GM23338 (cell line): Measurements from ENCODE around the gene NEB. TPM values are rescaled to one million over a fixed set of nuclear protein-coding genes. Genes with fewer than 3 reads are reported as not detected.

Experiments used
- ATAC-seq: fragments of 200-7000 bp; cut with Tn5 transposase; 3 replicates; pipeline ENCODE4 v1.9.1; 2020
- DNase-seq: peaks from one replicate; pipeline ENCODE4 v3.0.0-alpha.2; 2015; ENCODE audit warnings: low spot score
- H2AFZ ChIP-seq: fragments of 200-600 bp; sonication (generic); 2 replicates; pipeline ENCODE4 v1.8.0; 2016; ENCODE audit warnings: antibody characterized with exemption, mild to moderate bottlenecking, moderate library complexity
- H3F3A ChIP-seq: fragments of 200-600 bp; sonication (generic); replicated peaks from 2 replicates; pipeline ENCODE4 v1.8.0; 2017; ENCODE audit warnings: antibody characterized with exemption, mixed run types, low read depth
- H3K27ac ChIP-seq: fragments of 200-600 bp; sonication (generic); 2 replicates; pipeline ENCODE4 v1.6.1; 2016; ENCODE audit warnings: low read depth
- H3K27me3 ChIP-seq: fragments of 200-600 bp; sonication (generic); 2 replicates; pipeline ENCODE4 v1.8.0; 2016; ENCODE audit warnings: mild to moderate bottlenecking, mixed run types, moderate library complexity; ENCODE audit not compliant: insufficient read depth
- H3K36me3 ChIP-seq: fragments of 200-600 bp; sonication (generic); 2 replicates; pipeline ENCODE4 v1.8.0; 2016; ENCODE audit warnings: mild to moderate bottlenecking; ENCODE audit not compliant: insufficient read depth
- H3K4me1 ChIP-seq: fragments of 200-600 bp; sonication (generic); 2 replicates; pipeline ENCODE4 v1.8.0; 2016; ENCODE audit warnings: mild to moderate bottlenecking, moderate library complexity; ENCODE audit not compliant: insufficient read depth
- H3K4me2 ChIP-seq: fragments of 200-600 bp; sonication (generic); 2 replicates; pipeline ENCODE4 v1.7.1; 2017; ENCODE audit warnings: mixed run types
- H3K4me3 ChIP-seq: fragments of 200-600 bp; sonication (generic); 2 replicates; pipeline ENCODE4 v1.6.1; 2016; ENCODE audit warnings: mixed run types
- H3K79me2 ChIP-seq: fragments of 200-600 bp; sonication (generic); replicated peaks from 2 replicates; pipeline ENCODE4 v1.8.0; 2017; ENCODE audit warnings: mild to moderate bottlenecking; ENCODE audit not compliant: insufficient read depth
- H3K9me2 ChIP-seq: fragments of 200-600 bp; sonication (generic); 2 replicates; pipeline ENCODE4 v1.8.0; 2017; ENCODE audit not compliant: insufficient read depth
- H4K20me1 ChIP-seq: fragments of 200-600 bp; sonication (generic); replicated peaks from 2 replicates; pipeline ENCODE4 v1.8.0; 2017; ENCODE audit warnings: mild to moderate bottlenecking; ENCODE audit not compliant: insufficient read depth
- H3K27ac Mint-ChIP-seq: 2 replicates; pipeline ENCODE4 v1.8.0; 2020; ENCODE audit warnings: inconsistent platforms, mild to moderate bottlenecking, moderate library complexity, mixed read lengths
- H3K27me3 Mint-ChIP-seq: 3 replicates; pipeline ENCODE4 v1.8.0; 2022; ENCODE audit warnings: low read depth, mild to moderate bottlenecking, moderate library complexity, mixed read lengths, inconsistent platforms; ENCODE audit not compliant: insufficient read depth, poor library complexity
- H3K36me3 Mint-ChIP-seq: 3 replicates; pipeline ENCODE4 v1.8.0; 2021; ENCODE audit warnings: low read depth, mild to moderate bottlenecking, inconsistent platforms, moderate library complexity, mixed read lengths
- H3K4me1 Mint-ChIP-seq: 3 replicates; pipeline ENCODE4 v1.8.0; 2020; ENCODE audit warnings: mild to moderate bottlenecking, inconsistent platforms, mixed read lengths
- H3K4me3 Mint-ChIP-seq: 3 replicates; pipeline ENCODE4 v1.8.0; 2021; ENCODE audit warnings: moderate library complexity, mild to moderate bottlenecking, inconsistent platforms, mixed read lengths
- H3K9me3 Mint-ChIP-seq: 3 replicates; pipeline ENCODE4 v1.8.0; 2020; ENCODE audit warnings: moderate library complexity, mild to moderate bottlenecking, inconsistent platforms, mixed read lengths
- CREB1 ChIP-seq: fragments of 250-450 bp; sonication (Bioruptor Pico); IDR thresholded peaks from 2 replicates; pipeline ENCODE4 v1.5.0; 2020; ENCODE audit warnings: low read depth, mild to moderate bottlenecking, moderate library complexity
- CTCF ChIP-seq, 2 experiments: fragments of 200-600 bp in 1 of 2; sonication (generic) in 1 of 2; conservative IDR thresholded peaks; 2 replicates each; pipeline versions ENCODE4 v1.5.1 to v1.6.1; 2016 to 2017; ENCODE audit warnings: antibody characterized with exemption in 2 of 2, low read depth in 2 of 2, mild to moderate bottlenecking in 2 of 2, moderate library complexity in 1 of 2
- ETS1 ChIP-seq: IDR thresholded peaks from 2 replicates; pipeline ENCODE4 v1.6.1; 2016; ENCODE audit warnings: antibody characterized with exemption
- EZH2phosphoT487 ChIP-seq: fragments of 200-600 bp; sonication (generic); IDR thresholded peaks from one replicate; pipeline ENCODE4 v1.8.1; 2018; ENCODE audit warnings: antibody characterized with exemption; ENCODE audit not compliant: unreplicated experiment
- JUNB ChIP-seq: IDR thresholded peaks from one replicate; pipeline ENCODE4 v1.6.1; 2016; ENCODE audit warnings: antibody characterized with exemption; ENCODE audit not compliant: unreplicated experiment
- POLR2AphosphoS5 ChIP-seq: IDR thresholded peaks from 2 replicates; pipeline ENCODE4 v1.6.1; 2016; ENCODE audit warnings: antibody characterized with exemption, low read depth
- REST ChIP-seq: IDR thresholded peaks from one replicate; pipeline ENCODE4 v1.6.1; 2018; ENCODE audit warnings: antibody characterized with exemption; ENCODE audit not compliant: unreplicated experiment
- STAT1 ChIP-seq: IDR thresholded peaks from one replicate; pipeline ENCODE4 v1.6.1; 2016; ENCODE audit warnings: antibody characterized with exemption; ENCODE audit not compliant: unreplicated experiment
- polyA plus RNA-seq: library from polyadenylated mRNA; unstranded; fragments of >200 nt; fragmentation: Nextera tagmentation; extraction: Ambion mirVana; gene quantifications from 2 replicates; pipeline ENCODE4 v1.2.1, GENCODE V29; 2016
- total RNA-seq: library from RNA; depleted of rRNA; stranded (reverse); fragments of >200 nt; shearing (Covaris generic); gene quantifications from 2 replicates; pipeline ENCODE4 v1.2.3, GENCODE V29; 2014

NEB gene
- total and polyA plus RNA-seq, 2 experiments from 2014 or later, result 6.2 to 13.7 TPM

- TF ChIP-seq POLR2AphosphoS5 (no peak), JUNB (no peak), STAT1 (no peak), ETS1 (no peak), REST (no peak)
Observed at GRCh38 chr2:151720521-151720920, 13.8 kb downstream of the NEB start (continued).

GRCh38 chr2:151718796-151719195, 15.5 kb downstream of the NEB start:
- Mint-ChIP-seq H3K27ac (no peak overlapping the region), H3K36me3 (no peaks in the 10 kb centered on the region; the same call in 2 of the 3 replicates), H3K27me3 (no peaks in the 10 kb centered on the region), H3K4me3 (no peak overlapping the region), H3K9me3 (no peaks in the 10 kb centered on the region), H3K4me1 (no peaks in the 10 kb centered on the region)
- no peaks in the 10 kb centered on the region for H4K20me1 ChIP-seq
- H3K4me3 ChIP-seq, result no peak overlapping the region
- no peaks in the 10 kb centered on the region for H3K4me1 ChIP-seq
- H3F3A ChIP-seq, result no peaks in the 10 kb centered on the region
- H3K79me2 ChIP-seq, result no peaks in the 10 kb centered on the region
- ATAC-seq (no peak), DNase-seq (no peak)
- H3K36me3 ChIP-seq, result no peaks in the 10 kb centered on the region; the same call in 1 of the 2 replicates
- H3K4me2 ChIP-seq, result no peak overlapping the region
- H2AFZ ChIP-seq, result no peak overlapping the region
- H3K9me2 ChIP-seq, result peaks cover 7% of the 10 kb centered on the region; the same call in 1 of the 2 replicates
- H3K27me3 ChIP-seq, result no peaks in the 10 kb centered on the region
- H3K27ac ChIP-seq, result no peak overlapping the region
- TF ChIP-seq CREB1 (CRISPR knock-in tag) (no peak), JUNB (no peak), STAT1 (no peak), CTCF (conservative IDR thresholded peaks at IDR 0.05; ENCODE audit: low read depth in 2 of 2) (no peak), ETS1 (no peak), REST (no peak), EZH2phosphoT487 (no peak)
